IMR-90 (cell line): Measurements from ENCODE around the gene SLC39A11.
A peak's percentile ranks its signal among the peaks of the same experiment; 100 is the strongest.

Source experiments
- CEBPB ChIP-seq: IDR thresholded peaks from 2 replicates; pipeline ENCODE4 v1.6.1; 2012; ENCODE audit warnings: low read depth, low read length, improper control_type of control experiment
- RAD21 ChIP-seq: IDR thresholded peaks from 2 replicates; pipeline ENCODE4 v1.6.1; 2012; ENCODE audit warnings: low read length, improper control_type of control experiment

- peak; percentile 62 for TF ChIP-seq CEBPB
- TF ChIP-seq RAD21 = peak; percentile 16
Measured at GRCh38 chr17:72715906-72716572, 376.4 kb downstream of the SLC39A11 start.
